A673 (cell line): Measurements from ENCODE around the gene CTU1. TPM values are rescaled to one million over a fixed set of nuclear protein-coding genes. Genes with fewer than 3 reads are reported as not detected.

ENCODE experiments used
- BruUV-seq: library from RNA; stranded (reverse); fragments of 400-500 nt; replicated peaks from 2 replicates; lab custom pipeline; 2021; lab: Mats Ljungman, UMichigan
- CTCF ChIA-PET: fragments of 300-600 bp; sonication (Branson Sonifier 250); formaldehyde crosslinking; loops from one replicate; lab custom pipeline; 2022; ENCODE audit warnings: antibody characterized with exemption; lab: Charles Lee
- POLR2A ChIA-PET: fragments of 300-600 bp; sonication (Branson Sonifier 250); formaldehyde crosslinking; loops from one replicate; lab custom pipeline; 2022; ENCODE audit warnings: antibody characterized with exemption; ENCODE audit not compliant: low non-redundant PET; lab: Charles Lee
- DNase-seq: peaks from one replicate; pipeline ENCODE4 v3.0.0-alpha.2; 2015; ENCODE audit warnings: low spot score
- H3K27ac ChIP-seq: fragments of 200-600 bp; sonication (generic); 2 replicates; pipeline ENCODE4 v1.5.1; 2016; ENCODE audit warnings: mixed run types, low read depth, mild to moderate bottlenecking, mixed read lengths, antibody characterized with exemption, low read length; ENCODE audit not compliant: poor library complexity, severe bottlenecking
- H3K27me3 ChIP-seq: fragments of 200-600 bp; sonication (generic); replicated peaks from 2 replicates; pipeline ENCODE4 v1.6.1; 2017; ENCODE audit warnings: mixed run types, low read depth, mild to moderate bottlenecking, mixed read lengths, antibody characterized with exemption, low read length; ENCODE audit not compliant: insufficient read depth, poor library complexity
- H3K36me3 ChIP-seq: fragments of 200-600 bp; sonication (generic); 2 replicates; pipeline ENCODE4 v1.6.1; 2016; ENCODE audit warnings: mixed run types, mild to moderate bottlenecking, mixed read lengths, antibody characterized with exemption, low read length; ENCODE audit not compliant: insufficient read depth, poor library complexity, severe bottlenecking
- H3K4me1 ChIP-seq: fragments of 200-600 bp; sonication (generic); 2 replicates; pipeline ENCODE4 v1.6.1; 2017; ENCODE audit warnings: mixed run types, mild to moderate bottlenecking, mixed read lengths, antibody characterized with exemption, low read length; ENCODE audit not compliant: insufficient read depth, poor library complexity, severe bottlenecking
- H3K4me3 ChIP-seq: fragments of 200-600 bp; sonication (generic); 2 replicates; pipeline ENCODE4 v1.5.1; 2016; ENCODE audit warnings: low read depth, mixed run types, mild to moderate bottlenecking, mixed read lengths, low read length; ENCODE audit not compliant: poor library complexity, severe bottlenecking
- H3K9me3 ChIP-seq: fragments of 200-600 bp; sonication (generic); 2 replicates; pipeline ENCODE4 v1.6.1; 2016; ENCODE audit warnings: mixed run types, low read depth, mild to moderate bottlenecking, mixed read lengths, antibody characterized with exemption, low read length; ENCODE audit not compliant: poor library complexity, severe bottlenecking
- EZH2 ChIP-seq: fragments of 200-600 bp; sonication (generic); IDR thresholded peaks from 2 replicates; pipeline ENCODE4 v1.6.1; 2017; ENCODE audit warnings: borderline replicate concordance, low read depth, mild to moderate bottlenecking, mixed read lengths, antibody characterized with exemption, low read length; ENCODE audit not compliant: poor library complexity, severe bottlenecking
- intact Hi-C: fragments of 100-400 bp; cut with micrococcal nuclease; formaldehyde crosslinking; loops from one replicate; pipeline ENCODE4 v1.10.0; 2022; ENCODE audit not compliant: unreplicated experiment
- total RNA-seq: library from RNA; stranded (reverse); gene quantifications from 2 replicates; pipeline ENCODE4 v1.2.3, GENCODE V29; 2021
- TF ChIP-seq, protein P1 (sequence below): fragments of 300-800, 200-600 bp; sonication (generic); conservative IDR thresholded peaks from 2 replicates; pipeline ENCODE4 v1.5.1; 2017; ENCODE audit warnings: low read depth, mild to moderate bottlenecking, antibody characterized with exemption, low read length, moderate library complexity, mixed read lengths

CTU1 gene
- total RNA-seq, 1 experiment from 2014 or later = 13.4 TPM

DNA sequence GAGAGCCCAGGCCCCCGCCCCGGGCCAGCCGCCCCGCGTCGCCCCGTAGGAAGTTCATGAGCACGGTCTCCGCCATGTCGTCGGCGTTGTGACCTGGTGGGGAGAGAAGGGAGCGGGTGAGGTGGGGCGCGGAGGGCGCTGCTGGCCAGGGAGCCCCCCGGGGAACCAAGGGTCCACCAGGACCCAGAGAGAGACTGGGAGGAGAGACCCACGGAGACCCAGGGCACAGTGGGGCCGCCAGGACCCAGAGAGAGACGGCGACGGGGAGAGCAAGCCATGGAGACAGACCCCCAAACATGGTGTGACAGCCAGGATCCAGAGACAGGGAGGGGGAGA lies 9.2 kb downstream of the CTU1 start:
- intact Hi-C loops = loop anchor here (5.0 to 10.0 kb wide), 2 partner anchors 174 to 392 kb away; no protein-coding TSS in a partner anchor
- POLR2A ChIA-PET = no interaction called here
- Histone ChIP-seq H3K4me1 (no peaks in the 10 kb centered on the region), H3K27ac (no peak overlapping the region), H3K36me3 (peaks cover 5% of the 10 kb centered on the region), H3K9me3 (no peaks in the 10 kb centered on the region), H3K4me3 (no peak overlapping the region), H3K27me3 (no peaks in the 10 kb centered on the region)
- no peak for DNase-seq
- TF ChIP-seq EZH2 = no peak
- CTCF ChIA-PET = interaction anchor here (0.6 kb wide), 1 partner anchor 162 kb away, joined by 3 read pairs; no protein-coding TSS in a partner anchor
- no TSS peak for BruUV-seq

DNA sequence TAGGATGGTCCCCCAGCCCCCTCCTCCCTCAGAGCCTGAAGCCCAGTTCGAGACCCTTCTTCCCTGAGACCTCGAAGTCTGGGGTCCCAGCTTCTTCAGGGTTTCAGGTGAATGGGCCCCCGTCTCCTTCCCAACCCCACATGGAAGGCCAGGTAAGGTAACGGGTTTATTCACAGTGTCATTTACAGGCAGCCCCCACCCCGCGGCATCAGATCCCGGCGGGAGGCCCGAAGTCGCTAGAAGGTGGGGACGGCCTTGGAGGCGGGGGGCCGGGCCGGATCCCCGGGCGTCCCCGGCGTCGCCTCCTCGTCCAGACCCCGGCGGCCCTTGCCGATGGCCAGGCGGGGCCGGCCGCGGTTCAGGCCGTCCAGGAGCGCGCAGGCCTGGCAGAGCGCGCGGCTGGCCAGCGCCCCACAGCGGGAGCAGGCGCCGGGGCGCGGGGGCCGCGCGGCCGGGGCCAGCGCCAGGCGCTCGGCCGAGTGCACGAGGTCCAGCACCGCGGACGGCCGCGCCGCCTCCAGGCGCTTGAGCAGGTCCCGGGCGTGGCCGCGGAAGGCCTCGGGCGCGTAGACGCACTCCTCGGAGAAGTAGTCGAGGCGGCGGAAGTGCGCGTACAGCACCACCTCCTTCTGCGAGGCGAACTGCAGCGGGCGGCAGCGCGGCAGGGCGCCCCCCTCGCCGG lies 9.7 kb downstream of the CTU1 start:
- no TSS peak for BruUV-seq
- CTCF ChIA-PET = interaction anchor here (0.6 kb wide), 1 partner anchor 161 kb away, joined by 3 read pairs; no protein-coding TSS in a partner anchor
- POLR2A ChIA-PET = no interaction called here
- intact Hi-C loops = loop anchor here (5.0 to 10.0 kb wide), 2 partner anchors 174 to 391 kb away; no protein-coding TSS in a partner anchor
- no peaks in the 10 kb centered on the region for H3K27me3 ChIP-seq
- no peaks in the 10 kb centered on the region for H3K4me1 ChIP-seq
- H3K36me3 ChIP-seq = peaks cover 5% of the 10 kb centered on the region
- no peak for DNase-seq
- no peak overlapping the region for H3K4me3 ChIP-seq
- TF ChIP-seq EZH2 = no peak
- no peaks in the 10 kb centered on the region for H3K9me3 ChIP-seq
- no peak overlapping the region for H3K27ac ChIP-seq

DNA sequence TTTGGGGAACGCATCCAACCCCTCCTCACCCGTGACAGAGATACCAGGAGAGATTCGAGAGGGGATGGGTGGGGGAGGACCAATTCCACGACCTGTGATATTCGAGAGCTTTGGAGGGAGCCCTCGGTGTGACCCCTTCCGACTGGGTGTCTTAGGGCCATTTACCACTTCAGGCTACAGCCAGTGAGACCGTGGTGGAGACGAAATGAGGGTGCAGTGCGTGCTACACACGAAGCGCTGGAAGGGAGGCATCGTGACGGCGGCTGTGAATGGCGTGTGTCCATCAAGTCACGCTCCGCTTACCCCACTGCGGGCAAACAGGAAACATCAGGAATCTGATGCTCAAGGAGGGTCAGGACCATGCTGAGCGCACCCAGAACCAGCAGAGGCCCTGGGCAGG lies 10.4 kb downstream of the CTU1 start:
- CTCF ChIA-PET = no interaction called here

DNA sequence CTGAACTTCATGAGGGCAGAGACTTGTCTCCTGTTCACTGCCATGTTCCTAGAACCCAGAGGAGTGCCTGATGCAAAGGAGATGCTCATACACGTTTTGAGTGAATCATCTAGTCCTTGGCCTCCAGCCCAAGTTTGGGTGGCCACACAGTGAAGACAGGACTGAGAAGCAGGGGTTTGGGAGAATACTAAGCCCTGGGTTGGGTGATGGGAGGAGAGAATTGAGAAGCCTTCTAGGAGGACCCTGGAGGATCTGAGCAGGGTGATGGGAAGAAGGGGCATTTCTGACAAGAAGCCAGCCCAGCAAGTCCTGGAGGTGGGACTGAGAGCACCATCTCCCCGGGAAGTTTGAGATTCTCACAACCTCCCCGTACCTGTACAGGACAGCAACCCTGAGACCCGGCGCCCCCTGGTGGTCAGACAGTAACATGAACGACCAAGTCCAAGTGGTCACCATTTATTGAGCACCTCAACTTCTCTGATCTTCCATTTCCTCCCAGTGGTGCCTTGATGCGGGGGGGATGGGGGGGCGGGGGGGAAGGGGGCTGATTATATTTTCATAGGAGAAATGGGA lies 11.0 kb downstream of the CTU1 start:
- POLR2A ChIA-PET = no interaction called here
- no peak for TF ChIP-seq EZH2
- TF ChIP-seq, protein P1, sequence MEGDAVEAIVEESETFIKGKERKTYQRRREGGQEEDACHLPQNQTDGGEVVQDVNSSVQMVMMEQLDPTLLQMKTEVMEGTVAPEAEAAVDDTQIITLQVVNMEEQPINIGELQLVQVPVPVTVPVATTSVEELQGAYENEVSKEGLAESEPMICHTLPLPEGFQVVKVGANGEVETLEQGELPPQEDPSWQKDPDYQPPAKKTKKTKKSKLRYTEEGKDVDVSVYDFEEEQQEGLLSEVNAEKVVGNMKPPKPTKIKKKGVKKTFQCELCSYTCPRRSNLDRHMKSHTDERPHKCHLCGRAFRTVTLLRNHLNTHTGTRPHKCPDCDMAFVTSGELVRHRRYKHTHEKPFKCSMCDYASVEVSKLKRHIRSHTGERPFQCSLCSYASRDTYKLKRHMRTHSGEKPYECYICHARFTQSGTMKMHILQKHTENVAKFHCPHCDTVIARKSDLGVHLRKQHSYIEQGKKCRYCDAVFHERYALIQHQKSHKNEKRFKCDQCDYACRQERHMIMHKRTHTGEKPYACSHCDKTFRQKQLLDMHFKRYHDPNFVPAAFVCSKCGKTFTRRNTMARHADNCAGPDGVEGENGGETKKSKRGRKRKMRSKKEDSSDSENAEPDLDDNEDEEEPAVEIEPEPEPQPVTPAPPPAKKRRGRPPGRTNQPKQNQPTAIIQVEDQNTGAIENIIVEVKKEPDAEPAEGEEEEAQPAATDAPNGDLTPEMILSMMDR = peak; percentile 68
- intact Hi-C loops = loop anchor here (5.0 to 10.0 kb wide), 2 partner anchors 172 to 390 kb away; no protein-coding TSS in a partner anchor
- no peak overlapping the region for H3K27ac ChIP-seq
- no TSS peak for BruUV-seq
- H3K9me3 ChIP-seq = no peaks in the 10 kb centered on the region
- peak; percentile 52 for DNase-seq
- CTCF ChIA-PET = interaction anchor here (1.9 kb wide), 1 partner anchor 76 kb away, joined by 10 read pairs; no protein-coding TSS in a partner anchor
- no peaks in the 10 kb centered on the region for H3K4me1 ChIP-seq
- peaks cover 5% of the 10 kb centered on the region for H3K36me3 ChIP-seq
- H3K27me3 ChIP-seq = no peaks in the 10 kb centered on the region
- H3K4me3 ChIP-seq = no peak overlapping the region

More for the DNA sequence above, 10.4 kb downstream of the CTU1 start:
- POLR2A ChIA-PET = no interaction called here
- H3K9me3 ChIP-seq = no peaks in the 10 kb centered on the region
- no peak for DNase-seq
- TF ChIP-seq, protein P1 = no peak
- TF ChIP-seq EZH2 = no peak
- peaks cover 5% of the 10 kb centered on the region for H3K36me3 ChIP-seq
- intact Hi-C loops = loop anchor here (5.0 to 10.0 kb wide), 2 partner anchors 173 to 390 kb away; no protein-coding TSS in a partner anchor
- no peaks in the 10 kb centered on the region for H3K4me1 ChIP-seq
- BruUV-seq = no TSS peak
- no peak overlapping the region for H3K4me3 ChIP-seq
- H3K27me3 ChIP-seq = no peaks in the 10 kb centered on the region
- H3K27ac ChIP-seq = no peak overlapping the region
